ENCODE results near the gene SLC1A5.
A peak's percentile ranks its signal among the peaks of the same experiment; 100 is the strongest.
"Not testable (repeated sequence)": the region's sequence is repeated elsewhere in the genome, so short reads cannot be mapped to it uniquely, and the experiment has no call there.

SLC1A5 gene

DNA sequence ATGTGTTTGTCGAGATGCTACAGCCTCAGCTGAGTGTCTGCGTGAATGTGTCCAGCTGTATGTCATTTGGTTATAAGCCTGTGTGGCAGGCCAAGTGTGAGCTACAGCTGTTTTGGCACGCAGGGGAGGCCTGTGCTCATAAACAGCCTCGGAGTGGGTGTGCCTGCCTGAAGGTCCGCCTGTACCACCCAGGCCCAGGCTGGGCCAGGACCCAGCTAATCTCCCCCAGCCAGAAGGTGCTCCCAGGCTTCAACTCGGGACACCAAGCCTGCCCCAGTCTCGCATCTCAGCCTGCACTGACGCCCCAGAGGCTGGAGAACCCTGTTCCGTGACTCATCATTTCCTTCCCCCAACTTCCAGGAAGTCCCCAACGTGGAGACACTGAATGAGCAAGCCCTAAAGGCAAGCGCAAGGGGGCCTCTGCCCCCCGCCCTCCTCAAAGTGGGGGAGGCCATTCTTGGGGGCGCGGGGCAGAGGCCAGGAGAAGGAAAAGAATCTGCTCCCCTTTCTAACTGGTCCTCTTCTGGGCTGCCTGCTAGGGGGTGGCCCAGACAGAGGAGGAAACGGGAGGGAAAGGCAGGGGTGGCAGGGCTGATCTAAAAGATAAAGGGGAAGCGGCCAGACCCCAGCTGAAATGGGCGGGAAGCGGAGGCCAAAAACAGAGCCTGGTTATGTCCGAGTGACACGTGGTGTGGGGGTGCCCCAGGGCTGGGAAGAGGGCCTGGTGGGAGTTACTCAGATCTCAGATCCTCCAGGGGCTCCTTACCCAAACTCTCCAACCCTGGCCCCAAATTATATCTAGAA lies 2.0 kb downstream of the SLC1A5 start:
- FAIRE-seq = no peak
- peak; percentile 60 for DNase-seq (ENCODE audit: insufficient read length, low spot score)
- no peak for TF ChIP-seq POLR2A (IDR thresholded peaks at IDR 0.05; ENCODE audit: low read depth, low read length)

DNA sequence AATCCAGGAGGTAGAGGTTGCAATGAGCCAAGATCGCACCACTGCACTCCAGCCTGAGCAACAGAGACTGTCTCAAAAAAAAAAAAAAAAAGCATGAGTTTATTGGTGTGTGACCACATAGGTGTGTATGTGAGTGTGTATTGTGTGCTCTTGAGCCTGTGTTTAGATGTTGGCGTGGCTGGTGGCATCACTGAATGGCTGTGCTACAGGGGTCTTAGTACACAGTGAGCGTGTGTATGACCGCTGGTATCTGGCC lies 2.5 kb downstream of the SLC1A5 start:
- TF ChIP-seq POLR2A (IDR thresholded peaks at IDR 0.05; ENCODE audit: low read depth, low read length) = no peak
- FAIRE-seq = no peak
- no peak for DNase-seq (ENCODE audit: insufficient read length, low spot score)

- TF ChIP-seq POLR2A (IDR thresholded peaks at IDR 0.05; ENCODE audit: low read depth, low read length) = no peak
- no peak for FAIRE-seq
- DNase-seq (ENCODE audit: insufficient read length, low spot score) = no peak
Measured at GRCh38 chr19:46785054-46785979, 3.1 kb downstream of the SLC1A5 start.

- DNase-seq (ENCODE audit: insufficient read length, low spot score) (peak; percentile 77), FAIRE-seq (peak; percentile 50)
- TF ChIP-seq POLR2A (IDR thresholded peaks at IDR 0.05; ENCODE audit: low read depth, low read length) = no peak
Measured at GRCh38 chr19:46784262-46785053, 3.9 kb downstream of the SLC1A5 start.

DNA sequence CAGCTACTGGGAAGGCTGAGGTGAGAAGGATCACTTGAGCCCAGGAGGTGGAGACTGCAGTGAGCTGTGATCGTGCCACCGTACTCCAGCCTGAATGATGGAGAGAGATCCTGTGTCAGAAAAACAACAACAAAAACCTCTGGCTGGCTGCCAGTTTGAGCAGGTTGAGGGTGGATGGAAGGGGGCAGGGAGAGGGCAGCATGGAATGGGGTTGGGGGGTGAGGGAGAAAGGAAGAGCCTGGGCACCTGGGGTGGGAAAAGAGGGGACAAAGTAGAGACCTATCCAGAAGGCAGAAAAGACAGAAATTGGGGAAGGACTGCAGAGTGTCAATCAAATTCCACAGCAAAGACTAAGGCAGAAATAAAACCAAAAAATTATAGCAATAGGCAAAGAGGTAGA lies 4.7 kb downstream of the SLC1A5 start:
- no peak for DNase-seq (ENCODE audit: insufficient read length, low spot score)
- TF ChIP-seq POLR2A (IDR thresholded peaks at IDR 0.05; ENCODE audit: low read depth, low read length) = no peak
- FAIRE-seq = no peak

DNA sequence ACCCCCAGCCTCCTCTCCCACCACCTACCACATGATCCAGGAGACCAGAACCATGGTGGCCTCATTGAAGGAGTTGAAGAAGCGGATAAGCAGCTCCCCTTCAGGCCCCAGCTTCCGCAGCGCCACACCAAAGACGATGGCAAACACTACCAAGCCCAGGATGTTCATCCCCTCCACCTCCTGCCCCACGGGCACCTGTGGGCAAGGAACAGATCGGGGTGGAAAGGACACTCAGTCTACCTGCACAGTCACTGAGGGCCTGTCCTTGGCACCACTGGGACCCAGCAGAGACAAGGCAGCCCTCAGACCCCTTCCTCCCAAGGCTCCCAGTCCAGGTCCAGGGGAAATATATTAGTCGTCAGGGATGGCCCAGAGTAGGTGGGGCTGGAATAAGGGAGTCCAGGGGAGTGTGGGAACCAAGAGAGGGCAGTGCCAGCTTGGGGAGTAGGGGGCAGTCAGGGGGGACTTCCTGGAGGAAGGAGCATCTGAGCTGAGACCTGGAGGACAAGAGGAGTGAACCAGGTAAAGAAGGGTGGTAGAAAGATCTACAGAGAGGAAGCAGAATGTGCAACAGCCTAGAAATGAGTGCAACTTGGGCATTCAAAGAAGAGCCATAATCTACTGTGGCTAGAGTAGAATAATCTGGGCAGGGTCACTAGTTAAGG lies 5.9 kb downstream of the SLC1A5 start:
- no peak for FAIRE-seq
- DNase-seq (ENCODE audit: insufficient read length, low spot score) = no peak
- no peak for TF ChIP-seq POLR2A (IDR thresholded peaks at IDR 0.05; ENCODE audit: low read depth, low read length)

- FAIRE-seq; DNase-seq (ENCODE audit: insufficient read length, low spot score): not testable (repeated sequence)
Measured at GRCh38 chr19:46777956-46778645, 10.3 kb downstream of the SLC1A5 start.

DNA sequence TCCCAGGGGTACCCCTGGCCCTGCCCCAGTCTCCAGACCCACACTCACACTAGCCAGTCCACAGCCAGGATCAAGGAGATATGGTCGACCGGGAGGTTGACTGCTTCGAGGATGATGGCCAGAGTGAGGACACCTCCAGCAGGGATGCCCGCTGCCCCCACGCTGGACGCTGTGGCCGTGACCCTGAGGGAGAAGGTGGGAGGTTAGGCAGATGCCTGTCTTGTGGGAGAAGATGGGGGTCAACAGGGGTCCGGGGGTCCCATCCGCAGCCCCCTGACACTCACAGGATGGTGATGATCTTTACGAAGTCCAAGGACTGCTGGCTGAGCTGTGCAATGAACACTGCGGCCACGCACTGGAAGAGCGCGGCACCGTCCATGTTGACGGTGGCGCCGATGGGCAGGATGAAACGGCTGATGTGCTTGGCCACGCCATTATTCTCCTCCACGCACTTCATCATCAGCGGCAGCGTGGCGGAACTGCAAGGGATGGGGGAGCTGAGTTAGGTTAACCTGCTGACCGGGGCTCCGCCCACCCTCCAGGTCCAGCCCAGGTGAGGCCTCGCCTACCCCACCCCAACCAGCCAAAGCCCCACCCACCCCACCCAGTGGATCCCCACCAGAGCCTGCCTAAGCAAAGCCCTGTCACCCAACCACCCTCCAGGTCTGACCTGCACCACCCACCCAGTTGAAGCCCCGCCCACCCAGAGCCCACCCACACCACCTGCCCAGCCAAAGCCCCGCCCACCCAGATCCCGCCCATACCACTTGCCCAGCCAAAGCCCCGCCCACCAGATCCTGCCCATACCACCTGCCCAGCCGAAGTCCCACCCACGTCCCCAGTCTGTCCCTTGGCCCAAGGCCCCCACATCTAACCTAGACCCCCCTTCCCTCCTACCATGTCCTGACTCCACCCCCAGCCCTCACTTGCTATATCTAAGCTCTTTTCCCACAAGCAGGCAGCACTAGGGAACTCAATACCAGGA lies 11.2 kb downstream of the SLC1A5 start:
- no peak for FAIRE-seq
- DNase-seq (ENCODE audit: insufficient read length, low spot score) = no peak
- TF ChIP-seq POLR2A (IDR thresholded peaks at IDR 0.05; ENCODE audit: low read depth, low read length) = no peak

- FAIRE-seq = no peak
- TF ChIP-seq POLR2A (IDR thresholded peaks at IDR 0.05; ENCODE audit: low read depth, low read length) = no peak
Measured at GRCh38 chr19:46775642-46776258, 12.6 kb downstream of the SLC1A5 start.

DNA sequence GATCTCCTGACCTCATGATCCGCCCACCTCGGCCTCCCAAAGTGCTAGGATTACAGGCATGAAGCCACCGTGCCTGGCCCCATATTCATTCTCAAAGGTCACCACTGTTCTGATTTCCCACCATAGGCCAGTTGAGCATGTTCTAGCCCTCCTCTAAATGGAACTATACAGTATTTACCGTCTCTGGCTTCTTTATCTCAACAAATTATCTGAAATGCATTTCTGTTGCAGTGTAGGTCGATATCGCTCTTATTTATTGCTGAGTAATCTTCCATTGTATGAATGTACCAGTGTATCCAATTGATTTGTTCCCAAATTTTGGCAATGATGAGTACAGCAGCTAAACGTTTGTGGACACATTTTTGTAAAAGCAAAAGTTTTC lies 15.4 kb downstream of the SLC1A5 start:
- TF ChIP-seq POLR2A (IDR thresholded peaks at IDR 0.05; ENCODE audit: low read depth, low read length) = no peak
- DNase-seq (ENCODE audit: insufficient read length, low spot score) (no peak), FAIRE-seq (no peak)

More at GRCh38 chr19:46775642-46776258, 12.6 kb downstream of the SLC1A5 start:
- no peak for DNase-seq (ENCODE audit: insufficient read length, low spot score)

GRCh38 chr19:46772170-46773017 lies 16.0 kb downstream of the SLC1A5 start:
- DNase-seq (ENCODE audit: insufficient read length, low spot score) = no peak
- no peak for FAIRE-seq
- no peak for TF ChIP-seq POLR2A (IDR thresholded peaks at IDR 0.05; ENCODE audit: low read depth, low read length)

DNA sequence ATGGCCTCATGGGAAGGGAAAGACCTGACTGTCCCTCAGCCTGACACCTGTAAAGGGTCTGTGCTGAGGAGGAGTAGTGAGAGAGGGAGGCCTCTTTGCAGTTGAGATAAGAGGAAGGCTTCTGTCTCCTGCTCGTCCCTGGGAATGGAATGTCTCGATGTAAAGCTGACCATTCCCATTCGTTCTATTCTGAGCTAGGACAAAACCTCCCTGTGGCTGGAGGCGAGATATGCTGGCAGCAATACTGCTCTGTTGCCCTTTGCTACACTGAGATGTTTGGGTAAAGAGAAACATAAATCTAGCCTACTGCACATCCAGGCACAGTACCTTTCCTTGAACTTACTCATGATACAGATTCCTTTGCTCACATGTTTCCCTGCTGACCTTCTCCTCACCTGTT lies 19.6 kb downstream of the SLC1A5 start:
- FAIRE-seq; DNase-seq (ENCODE audit: insufficient read length, low spot score): not testable (repeated sequence)

Data from H54 (cell line).